K562 (cell line): ENCODE data around the gene DUOXA2. TPM values are rescaled to one million over a fixed set of nuclear protein-coding genes. Genes with fewer than 3 reads are reported as not detected.

Source experiments
- CBX1 ChIP-seq: sonication (generic); IDR thresholded peaks from 2 replicates; pipeline ENCODE4 v1.6.1; 2016; ENCODE audit warnings: antibody characterized with exemption, low read depth, mild to moderate bottlenecking
- CHCHD3 ChIP-seq: fragments of 250-450 bp; sonication (Bioruptor Pico); IDR thresholded peaks from 2 replicates; pipeline ENCODE4 v2.1.2; 2022; ENCODE audit warnings: mild to moderate bottlenecking
- CREB1 ChIP-seq, 2 experiments: sonication (generic) in 1 of 2; formaldehyde crosslinking in 1 of 2; IDR thresholded peaks; 2 replicates each; pipeline versions ENCODE4 v1.6.1 to v1.8.0; 2012 to 2022; ENCODE audit warnings: inconsistent platforms in 1 of 2, mild to moderate bottlenecking in 1 of 2, missing genetic modification reagents in 1 of 2, moderate library complexity in 1 of 2
- EHMT2 ChIP-seq: fragments of 450-650 bp; IDR thresholded peaks from 2 replicates; pipeline ENCODE4 v1.6.1; 2018; ENCODE audit warnings: antibody characterized with exemption
- FOXK2 ChIP-seq, 2 experiments: fragments of 450-650 bp; IDR thresholded peaks in 1 of 2; conservative IDR thresholded peaks in 1 of 2; 2 replicates each; pipeline ENCODE4 v1.6.1; 2016; ENCODE audit warnings: low read depth in 2 of 2, mild to moderate bottlenecking in 1 of 2
- FOXP4 ChIP-seq: sonication (generic); formaldehyde crosslinking; IDR thresholded peaks from 2 replicates; pipeline ENCODE4 v1.8.0; 2022; ENCODE audit warnings: mild to moderate bottlenecking, missing genetic modification reagents, borderline replicate concordance
- GABPA ChIP-seq: fragments of 200-800 bp; sonication (Bioruptor generic); conservative IDR thresholded peaks from 2 replicates; pipeline ENCODE4 v1.6.1; 2016; ENCODE audit warnings: low read depth, missing genetic modification characterization, missing compliant biosample characterization
- HINFP ChIP-seq: fragments of 450-650 bp; conservative IDR thresholded peaks from 2 replicates; pipeline ENCODE4 v1.6.1; 2016; ENCODE audit warnings: missing genetic modification characterization, low read depth, mild to moderate bottlenecking, control low read depth, missing compliant biosample characterization
- HOXB6 ChIP-seq: fragments of 250-450 bp; sonication (Bioruptor Pico); IDR thresholded peaks from 2 replicates; pipeline ENCODE4 v1.5.1; 2022; ENCODE audit warnings: mild to moderate bottlenecking, borderline replicate concordance
- MED1 ChIP-seq: sonication (generic); formaldehyde crosslinking; IDR thresholded peaks from 2 replicates; pipeline ENCODE4 v1.8.1; 2023; ENCODE audit warnings: missing genetic modification reagents, borderline replicate concordance
- RBM25 ChIP-seq: fragments of 200-400 bp; formaldehyde crosslinking; IDR thresholded peaks from 2 replicates; pipeline ENCODE4 v1.6.1; 2018; ENCODE audit warnings: low read length, low read depth, moderate library complexity; ENCODE audit not compliant: severe bottlenecking
- RBM34 ChIP-seq: fragments of 200-400 bp; formaldehyde crosslinking; IDR thresholded peaks from 2 replicates; pipeline ENCODE4 v1.6.1; 2018; ENCODE audit warnings: low read length, borderline replicate concordance; ENCODE audit not compliant: insufficient read depth
- SIN3A ChIP-seq, 2 experiments: fragments of 150-350 bp in 1 of 2; IDR thresholded peaks; 2 replicates each; pipeline ENCODE4 v1.6.1; 2011 to 2016; ENCODE audit warnings: borderline replicate concordance in 2 of 2, low read depth in 2 of 2, low read length in 2 of 2, mild to moderate bottlenecking in 2 of 2, moderate library complexity in 2 of 2; ENCODE audit not compliant: control insufficient read depth in 1 of 2
- SIN3B ChIP-seq: fragments of 450-650 bp; IDR thresholded peaks from 2 replicates; pipeline ENCODE4 v1.6.1; 2017; ENCODE audit warnings: low read depth, mild to moderate bottlenecking, moderate library complexity
- SP2 ChIP-seq: IDR thresholded peaks from 2 replicates; pipeline ENCODE4 v1.6.1; 2011; ENCODE audit warnings: mild to moderate bottlenecking, low read depth, low read length, moderate library complexity; ENCODE audit not compliant: poor library complexity, severe bottlenecking; ENCODE audit errors: extremely low read depth
- TEAD2 ChIP-seq: fragments of 450-650 bp; IDR thresholded peaks from 2 replicates; pipeline ENCODE4 v1.6.1; 2016; ENCODE audit warnings: missing genetic modification characterization, control low read depth, missing compliant biosample characterization
- TSC22D4 ChIP-seq: fragments of 450-650 bp; IDR thresholded peaks from 2 replicates; pipeline ENCODE4 v1.6.1; 2016; ENCODE audit warnings: missing genetic modification characterization, missing biosample characterization, control low read depth
- ZFP91 ChIP-seq: sonication (generic); formaldehyde crosslinking; IDR thresholded peaks from 2 replicates; pipeline ENCODE4 v1.8.0; 2022; ENCODE audit warnings: mild to moderate bottlenecking, missing genetic modification reagents
- ZFX ChIP-seq: sonication (generic); formaldehyde crosslinking; IDR thresholded peaks from 2 replicates; pipeline ENCODE4 v1.8.0; 2022; ENCODE audit warnings: mild to moderate bottlenecking, missing genetic modification reagents, moderate library complexity
- ZNF197 ChIP-seq: fragments of 200-800 bp; sonication (Bioruptor generic); IDR thresholded peaks from 2 replicates; pipeline ENCODE4 v1.6.1; 2016; ENCODE audit warnings: low read depth, missing genetic modification characterization, missing compliant biosample characterization
- ZNF232 ChIP-seq: sonication (generic); formaldehyde crosslinking; IDR thresholded peaks from 2 replicates; pipeline ENCODE4 v1.8.0; 2022; ENCODE audit warnings: mild to moderate bottlenecking, missing genetic modification reagents
- ZNF668 ChIP-seq: fragments of 250-450 bp; sonication (Bioruptor Pico); IDR thresholded peaks from 2 replicates; pipeline ENCODE4 v1.8.0; 2022; ENCODE audit warnings: mild to moderate bottlenecking, inconsistent platforms
- polyA plus RNA-seq, 8 experiments: library from polyadenylated mRNA; depleted of rRNA in 4 of 8; stranded (reverse) in 5 of 8; unstranded in 3 of 8; fragments of >200 nt; fragmentation: Nextera tagmentation in 2 of 8; fragmentation: Illumina TruSeq in 1 of 8; extraction: Ambion mirVana in 2 of 8; extraction: Trizol in 1 of 8; gene quantifications; 2 replicates each; pipeline versions ENCODE4 v1.2.1 to v1.2.3, GENCODE V29; 2011 to 2014; ENCODE audit warnings: inconsistent platforms in 1 of 8, missing spikeins in 1 of 8
- total RNA-seq, 7 experiments: library from RNA; depleted of rRNA in 6 of 7; stranded (reverse); fragments of >200 nt in 6 of 7; fragmentation: Illumina TruSeq in 2 of 7; extraction: Trizol in 2 of 7; gene quantifications; 2 replicates each; pipeline versions ENCODE4 v1.2.1 to v1.2.3, GENCODE V29; 2011 to 2021; ENCODE audit warnings: low replicate concordance in 1 of 7

The DUOXA2 gene
- total and polyA plus RNA-seq, 9 of the 15 experiments (the other 6 are each of a cell fraction or from before 2014, with no cell fraction given), result not detected

GRCh38 chr15:45166834-45167630 lies 52.9 kb downstream of the DUOXA2 start (continued):
- TF ChIP-seq GABPA (tag) (peak; percentile 56; the same call in 1 of the 2 replicates), HINFP (tag) (no peak), FOXK2 (conservative IDR thresholded peaks at IDR 0.05 in 1 of 2, IDR thresholded peaks at IDR 0.05 in 1 of 2; ENCODE audit: low read depth in 2 of 2) (no peak), CHCHD3 (CRISPR knock-in tag) (no peak), TEAD2 (tag) (no peak), TSC22D4 (tag) (no peak), CBX1 (no peak; the same call in 1 of the 2 replicates), ZNF197 (CRISPR knock-in tag) (no peak), FOXP4 (CRISPR knock-in tag) (no peak), ZFX (peak; percentile 89), ZFP91 (CRISPR knock-in tag) (no peak), CREB1 (IDR thresholded peaks at IDR 0.05) (peak; percentile 87), CREB1 (CRISPR knock-in tag; IDR thresholded peaks at IDR 0.05) (0 out of 2 replicates have a peak, but pooled peaks have one; percentile 28), ZNF232 (no peak), SIN3B (peak; percentile 47; the same call in 1 of the 2 replicates), EHMT2 (no peak), HOXB6 (no peak), RBM34 (no peak), SP2 (no peak), RBM25 (no peak), MED1 (no peak), ZNF668 (CRISPR knock-in tag) (no peak), SIN3A (IDR thresholded peaks at IDR 0.05; ENCODE audit: borderline replicate concordance in 2 of 2, control insufficient read depth in 1 of 2, low read depth in 2 of 2, low read length in 2 of 2) (peak in 1 of 2 experiments; percentile 53; a peak in 1 of 4 replicates)
